NCI-H2107 treated with DMSO at 0.1 percent for 48 hours (cell line): Measurements from ENCODE around the gene PPP5C.
A peak's percentile ranks its signal among the peaks of the same experiment; 100 is the strongest.
"Not testable (repeated sequence)": the region's sequence is repeated elsewhere in the genome, so short reads cannot be mapped to it uniquely, and the experiment has no call there.

Source experiments
- DNase-seq: peaks from one replicate; lab custom pipeline; 2025; ENCODE audit not compliant: unreplicated experiment; lab: John Stamatoyannopoulos, UW

PPP5C gene

DNA sequence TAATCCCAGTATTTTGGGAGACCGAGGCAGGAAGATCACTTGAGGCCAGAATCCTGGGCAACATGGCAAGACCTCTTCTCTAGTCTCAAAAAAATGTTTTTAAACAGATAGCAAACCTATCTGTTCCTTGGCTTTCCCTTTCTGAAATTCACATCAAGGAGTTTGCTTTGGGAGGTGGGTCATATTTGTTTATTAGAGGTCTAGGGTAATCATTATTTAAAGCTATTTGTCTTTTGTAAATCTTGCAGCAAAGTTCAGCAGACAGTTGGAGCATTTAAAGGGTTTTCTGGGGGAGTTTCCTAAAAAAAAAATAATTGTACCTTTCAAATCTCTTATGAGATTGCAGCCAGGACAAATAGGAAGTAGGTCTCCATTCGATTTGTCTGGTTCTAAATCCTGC lies 17.5 kb downstream of the PPP5C start:
- no peak for DNase-seq

GRCh38 chr19:46365561-46365960 lies 18.7 kb downstream of the PPP5C start:
- no peak for DNase-seq

DNA sequence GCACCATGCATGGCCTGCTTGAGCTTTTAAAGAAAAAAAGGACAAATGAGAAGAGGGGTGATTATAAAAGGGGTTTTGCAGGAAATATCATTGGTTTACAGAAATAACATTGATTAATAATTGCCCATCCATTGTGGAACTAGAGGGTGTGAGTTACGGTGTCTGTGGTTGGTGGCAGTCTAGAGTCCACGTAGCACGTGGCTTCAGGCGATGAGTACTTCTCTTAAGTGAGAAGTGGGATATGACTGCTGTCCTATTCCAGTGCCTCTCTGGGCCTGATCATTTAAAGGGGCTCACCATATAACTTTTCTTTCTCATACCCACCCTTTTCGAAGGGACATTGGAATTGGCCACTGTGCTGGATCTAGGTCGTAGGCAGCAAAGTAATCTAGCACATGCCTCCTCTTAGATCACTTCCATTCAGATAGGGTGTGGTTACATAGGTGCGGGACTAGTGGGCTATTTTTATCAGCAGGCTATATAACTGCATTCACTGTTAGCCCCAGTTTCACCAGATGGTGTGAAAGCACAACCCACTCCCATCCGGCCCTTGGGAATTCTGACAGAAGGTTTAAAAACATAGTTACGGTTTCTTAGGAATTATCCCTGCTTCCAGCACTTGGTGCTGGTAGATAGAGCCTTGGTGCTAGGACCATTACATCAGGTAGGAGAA lies 19.9 kb downstream of the PPP5C start:
- DNase-seq: no peak

GRCh38 chr19:46367426-46367825 lies 20.5 kb downstream of the PPP5C start:
- DNase-seq: no peak

DNA sequence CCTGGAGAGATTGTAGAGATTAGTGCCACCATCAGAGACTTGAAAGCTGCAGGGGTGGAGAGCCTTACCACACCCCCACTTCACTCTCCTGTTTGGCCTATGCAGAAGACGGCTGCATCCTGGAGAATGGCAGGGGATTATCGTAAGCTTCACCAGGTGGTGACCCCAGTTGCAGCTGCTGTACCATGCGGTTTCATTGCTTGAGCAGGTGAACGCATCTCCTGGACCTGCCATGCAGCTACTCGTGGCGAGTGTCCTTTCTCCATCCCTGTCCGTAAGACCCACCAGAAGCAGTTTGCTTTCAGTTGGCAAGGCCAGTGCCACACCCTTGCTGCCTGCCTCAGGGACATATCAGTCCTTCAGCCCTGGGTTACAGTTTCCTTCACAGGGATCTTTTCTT lies 21.2 kb downstream of the PPP5C start:
- no peak for DNase-seq

- no peak for DNase-seq
Measured at GRCh38 chr19:46369817-46370216, 22.9 kb downstream of the PPP5C start.

GRCh38 chr19:46371371-46371901 lies 24.5 kb downstream of the PPP5C start:
- no peak for DNase-seq

DNA sequence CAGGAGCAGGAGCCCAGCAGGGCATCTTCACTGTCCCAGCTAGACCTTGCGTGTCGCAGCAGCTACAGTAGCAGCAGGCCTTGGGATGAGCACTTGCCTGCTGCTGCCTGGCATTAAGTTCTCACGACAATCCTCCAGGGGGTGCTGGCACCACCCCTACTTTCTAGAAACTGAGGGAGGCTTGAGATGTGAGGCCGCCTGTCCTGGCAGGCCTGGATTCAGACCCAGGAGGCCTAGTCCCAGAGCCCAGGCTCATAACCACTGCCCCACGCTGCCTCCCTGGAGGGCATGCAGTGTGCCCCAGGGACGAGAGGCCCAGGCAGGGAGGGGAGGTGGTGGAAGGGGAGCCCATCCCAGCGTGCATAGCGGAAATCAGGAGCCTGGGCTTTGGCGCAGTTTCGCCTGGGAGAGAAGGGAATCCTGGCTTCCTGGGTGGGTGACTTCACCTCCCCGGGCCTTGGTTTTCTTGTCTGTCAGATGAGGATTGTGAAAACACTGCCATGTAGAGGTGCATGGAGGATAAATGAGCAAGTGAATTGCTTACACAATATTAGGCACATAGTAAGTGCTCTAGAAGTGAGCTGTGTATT lies 26.1 kb downstream of the PPP5C start:
- no peak for DNase-seq

DNA sequence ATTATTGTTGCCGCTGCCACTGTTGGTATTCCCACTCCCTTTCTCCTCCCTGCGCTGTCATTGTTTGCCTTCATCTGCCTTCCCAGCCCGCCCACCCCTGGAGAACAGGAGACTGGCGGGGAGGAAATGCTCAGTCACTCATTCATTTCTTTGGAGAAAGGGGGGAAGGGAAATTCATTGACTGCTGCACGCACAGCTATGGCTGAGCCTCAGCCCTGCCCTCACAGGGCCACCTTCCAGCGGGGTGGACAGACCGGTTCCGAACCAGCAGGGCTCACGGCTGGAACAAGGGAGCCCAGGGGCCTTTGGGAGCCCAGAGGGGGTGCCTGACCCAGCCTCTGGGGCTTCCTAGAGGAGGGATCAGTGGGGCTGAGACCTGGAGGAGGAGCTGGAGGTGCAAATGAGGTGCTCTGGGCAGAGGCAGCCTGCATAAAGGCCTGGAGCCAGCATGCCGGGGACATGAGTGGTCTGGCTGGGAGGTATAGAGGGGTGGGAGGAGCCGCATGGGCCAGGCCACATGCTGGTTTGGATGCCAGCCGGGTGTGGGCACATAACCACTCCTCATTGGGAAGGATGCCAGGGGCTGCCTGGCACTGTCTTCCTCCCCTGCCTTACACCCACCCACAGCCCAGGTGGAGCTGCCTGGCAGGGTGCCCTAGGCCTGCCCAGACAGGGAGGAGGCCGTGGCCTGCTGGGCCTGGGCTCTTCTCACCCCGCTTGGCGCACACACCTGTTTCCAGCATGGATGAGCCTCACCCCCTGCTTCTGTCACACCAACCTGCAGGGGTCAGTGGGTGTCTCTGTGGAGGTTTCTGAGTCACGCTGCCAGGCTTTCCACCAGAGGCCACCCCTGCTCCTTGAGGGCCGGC lies 26.8 kb downstream of the PPP5C start:
- peak; percentile 89 for DNase-seq

- no peak for DNase-seq
Measured at GRCh38 chr19:46374536-46375475, 27.9 kb downstream of the PPP5C start.

- DNase-seq: not testable (repeated sequence)
Measured at GRCh38 chr19:46375476-46376067, 28.7 kb downstream of the PPP5C start.

DNA sequence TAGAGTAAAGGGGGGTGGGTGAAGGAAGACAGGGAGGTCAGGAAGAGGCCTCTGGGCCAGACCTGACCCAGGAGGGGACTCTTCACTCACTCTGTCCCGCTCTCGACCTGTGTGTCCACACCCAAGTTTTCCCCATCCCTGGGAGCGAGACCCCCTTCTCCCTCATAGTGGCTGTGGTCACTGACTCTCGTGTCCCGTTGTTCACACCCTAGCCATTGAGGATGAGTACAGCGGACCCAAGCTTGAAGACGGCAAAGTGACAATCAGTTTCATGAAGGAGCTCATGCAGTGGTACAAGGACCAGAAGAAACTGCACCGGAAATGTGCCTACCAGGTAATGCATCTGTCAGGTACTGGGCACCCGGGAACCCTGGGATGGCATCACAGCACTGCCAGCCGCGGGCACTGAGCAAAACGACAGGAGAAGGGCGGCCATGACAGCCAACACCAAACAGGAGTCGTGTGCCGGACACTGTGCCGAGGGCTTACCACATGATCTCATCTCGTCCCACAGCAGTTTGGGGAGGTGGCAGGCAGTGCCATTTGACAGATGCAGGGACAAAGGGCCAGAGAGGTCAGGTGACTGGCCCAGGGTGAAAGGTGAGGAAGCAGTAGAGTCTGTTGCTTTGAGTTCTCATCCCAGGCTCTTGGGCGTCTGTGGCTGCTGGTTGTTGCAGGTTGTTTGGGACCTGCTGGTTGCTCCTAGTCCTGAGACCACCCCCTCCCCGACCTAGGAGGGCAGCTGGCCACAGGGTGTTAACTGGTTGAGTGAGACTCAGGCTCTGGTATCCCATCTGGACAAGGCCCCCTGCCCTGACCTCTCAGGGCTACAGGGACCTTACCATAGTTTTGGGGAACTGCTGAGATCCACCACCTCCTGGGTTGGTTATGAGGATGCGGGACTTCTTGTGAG lies 29.6 kb downstream of the PPP5C start:
- DNase-seq: no peak

DNA sequence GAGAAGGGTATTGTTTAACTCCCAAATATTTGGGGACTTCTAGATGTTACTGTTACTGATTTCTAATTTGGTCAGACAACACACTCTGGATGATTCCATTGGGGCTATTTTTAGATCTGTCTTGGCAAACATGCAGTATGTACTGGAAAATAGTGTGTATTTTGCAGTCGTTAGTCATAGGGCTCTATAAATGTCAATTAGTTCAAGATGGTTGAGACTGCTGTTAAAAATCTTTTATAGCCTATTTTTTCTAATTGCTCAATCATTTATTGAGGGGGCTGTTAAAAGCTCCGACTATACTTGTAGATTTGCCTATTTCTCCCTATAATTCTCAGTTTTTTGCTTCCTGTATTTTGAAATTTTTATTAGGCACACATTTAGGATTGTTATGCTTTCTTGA lies 31.4 kb downstream of the PPP5C start:
- no peak for DNase-seq

GRCh38 chr19:46380690-46381089 lies 33.8 kb downstream of the PPP5C start:
- DNase-seq: no peak

DNA sequence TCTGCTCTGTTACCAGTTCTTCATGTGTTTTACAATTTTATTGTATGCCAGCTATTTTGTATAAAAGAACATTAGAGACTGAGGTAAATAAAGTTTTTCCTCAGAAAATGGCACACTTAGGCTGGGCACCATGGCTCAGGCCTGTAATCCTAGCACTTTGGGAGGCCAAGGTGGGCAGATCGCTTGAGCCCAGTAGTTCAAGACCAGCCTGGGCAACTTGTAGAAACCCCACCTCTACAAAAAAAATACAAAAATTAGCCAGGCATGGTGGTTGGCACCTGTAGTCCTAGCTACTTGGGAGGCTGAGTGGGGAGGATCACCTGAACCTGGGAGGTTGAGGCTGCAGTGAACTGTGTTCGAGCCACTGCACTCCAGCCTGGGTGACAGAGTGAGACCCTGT lies 34.5 kb downstream of the PPP5C start:
- no peak for DNase-seq

- no peak for DNase-seq
Measured at GRCh38 chr19:46381756-46382345, 35.0 kb downstream of the PPP5C start.

- DNase-seq: no peak
Measured at GRCh38 chr19:46383171-46383815, 36.4 kb downstream of the PPP5C start.

DNA sequence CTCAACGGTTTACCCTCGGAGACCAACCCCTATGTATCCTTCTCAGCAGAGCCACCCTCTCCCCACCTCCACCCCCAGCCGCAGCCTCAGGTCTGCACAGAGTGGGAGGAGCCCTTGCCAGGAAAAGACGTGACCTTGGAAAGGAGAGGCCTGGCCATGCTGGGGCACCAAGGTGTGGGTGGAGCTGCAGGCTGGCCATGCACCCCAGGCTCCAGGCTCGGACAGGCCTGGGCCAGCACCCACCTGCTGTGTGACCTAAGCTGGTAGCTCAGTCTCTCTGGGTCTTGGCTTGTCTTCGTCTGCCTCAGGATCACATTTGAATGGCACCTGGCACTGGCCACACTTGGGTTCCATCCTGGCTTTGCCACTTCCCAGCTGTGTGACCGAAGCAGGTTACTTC lies 37.0 kb downstream of the PPP5C start:
- no peak for DNase-seq
